Activated T-cell treated with anti-CD3 and anti-CD28 coated beads for 24 hours (primary cell): ENCODE data around the gene SLCO1C1.

Experiments used
- DNase-seq: peaks from one replicate; pipeline ENCODE4 v3.0.0-alpha.2; 2020; ENCODE audit warnings: low read depth

The SLCO1C1 gene

GRCh38 chr12:20798554-20798953 lies 103.4 kb downstream of the SLCO1C1 start:
- no peak for DNase-seq

- no peak for DNase-seq
These were observed 105.0 kb downstream of the SLCO1C1 start for GRCh38 chr12:20800160-20800559.

- DNase-seq, result no peak
These were observed 105.9 kb downstream of the SLCO1C1 start for GRCh38 chr12:20801035-20801434.
